SK-N-MC (cell line): ENCODE data around the gene KCTD14.

ENCODE experiments used
- EZH2 ChIP-seq: fragments of 200-600 bp; sonication (generic); IDR thresholded peaks from one replicate; pipeline ENCODE4 v1.6.1; 2017; ENCODE audit warnings: antibody characterized with exemption
- FOXP2 ChIP-seq: optimal IDR thresholded peaks from 2 replicates; pipeline ENCODE3; 2011; ENCODE audit warnings: mild to moderate bottlenecking, moderate library complexity; ENCODE audit not compliant: insufficient read depth; ENCODE audit errors: extremely low read length, control extremely low read depth
- POLR2AphosphoS5 ChIP-seq: IDR thresholded peaks from 2 replicates; pipeline ENCODE4 v1.6.1; 2012; ENCODE audit warnings: mild to moderate bottlenecking, low read depth, low read length, borderline replicate concordance

- TF ChIP-seq EZH2 (no peak), POLR2AphosphoS5 (no peak), FOXP2 (no peak)
These were observed 37.5 kb upstream of the KCTD14 start for GRCh38 chr11:78060533-78060932.
